HG03064 (cell line): ENCODE measurements around the gene CHPF2.

ENCODE experiments used
- ATAC-seq: cut with Tn5 transposase; IDR thresholded peaks from one replicate; pipeline ENCODE4 v1.9.1; 2021; ENCODE audit warnings: low read depth; ENCODE audit not compliant: unreplicated experiment

Gene CHPF2, protein sequence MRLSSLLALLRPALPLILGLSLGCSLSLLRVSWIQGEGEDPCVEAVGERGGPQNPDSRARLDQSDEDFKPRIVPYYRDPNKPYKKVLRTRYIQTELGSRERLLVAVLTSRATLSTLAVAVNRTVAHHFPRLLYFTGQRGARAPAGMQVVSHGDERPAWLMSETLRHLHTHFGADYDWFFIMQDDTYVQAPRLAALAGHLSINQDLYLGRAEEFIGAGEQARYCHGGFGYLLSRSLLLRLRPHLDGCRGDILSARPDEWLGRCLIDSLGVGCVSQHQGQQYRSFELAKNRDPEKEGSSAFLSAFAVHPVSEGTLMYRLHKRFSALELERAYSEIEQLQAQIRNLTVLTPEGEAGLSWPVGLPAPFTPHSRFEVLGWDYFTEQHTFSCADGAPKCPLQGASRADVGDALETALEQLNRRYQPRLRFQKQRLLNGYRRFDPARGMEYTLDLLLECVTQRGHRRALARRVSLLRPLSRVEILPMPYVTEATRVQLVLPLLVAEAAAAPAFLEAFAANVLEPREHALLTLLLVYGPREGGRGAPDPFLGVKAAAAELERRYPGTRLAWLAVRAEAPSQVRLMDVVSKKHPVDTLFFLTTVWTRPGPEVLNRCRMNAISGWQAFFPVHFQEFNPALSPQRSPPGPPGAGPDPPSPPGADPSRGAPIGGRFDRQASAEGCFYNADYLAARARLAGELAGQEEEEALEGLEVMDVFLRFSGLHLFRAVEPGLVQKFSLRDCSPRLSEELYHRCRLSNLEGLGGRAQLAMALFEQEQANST

DNA sequence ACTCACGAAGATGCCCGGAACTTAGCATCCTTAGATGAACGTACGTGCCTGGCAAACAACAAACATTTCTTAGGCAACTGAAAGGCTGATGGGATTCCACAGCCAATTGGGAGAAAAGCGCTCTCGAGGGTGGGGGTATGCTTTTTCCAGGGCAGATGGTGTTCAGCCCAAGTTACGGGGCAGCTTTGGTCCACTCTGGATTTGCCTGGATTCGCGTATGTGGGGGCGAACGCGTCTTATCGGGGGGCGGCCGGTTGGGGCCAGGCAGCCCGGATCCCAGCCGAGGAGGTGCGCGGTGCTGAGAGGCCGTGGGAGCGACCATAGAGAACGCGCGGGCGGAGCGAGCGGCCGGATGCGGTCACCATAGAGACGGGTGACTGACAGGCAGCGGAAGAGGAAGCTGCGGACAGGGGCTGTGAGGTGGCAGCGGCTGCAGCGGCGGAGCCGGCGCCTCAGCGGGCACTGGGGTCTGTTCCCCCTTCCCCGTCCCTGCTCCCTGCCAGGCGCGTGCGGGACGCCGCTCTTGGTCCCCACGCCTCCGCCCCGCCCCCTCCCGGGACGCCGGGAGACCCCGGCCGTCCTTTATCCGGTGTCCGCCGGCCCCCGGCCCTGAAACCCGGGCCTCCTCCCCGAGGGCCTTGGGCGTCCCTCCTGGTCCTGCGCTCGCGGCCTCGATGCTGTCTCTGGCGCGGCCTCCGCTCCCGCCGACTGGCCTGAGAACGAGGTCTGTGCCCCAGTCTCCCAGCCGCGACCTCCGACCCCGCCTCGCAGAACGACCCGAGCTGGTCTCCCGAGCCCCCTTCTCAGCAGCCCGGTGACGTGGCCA lies at the start of gene CHPF2:
CHPF2 (plus strand) TSS at position 393 of the 826 bp plus-strand sequence. CDS start 1,529 bp downstream, outside the sequence.
- peak; percentile 96 for ATAC-seq

GRCh38 chr7:151185762-151186639 lies 46.3 kb upstream of the CHPF2 start:
- ATAC-seq: no peak

GRCh38 chr7:151186640-151187408 lies 45.5 kb upstream of the CHPF2 start, which contains the start of gene ASB10:
ASB10 (minus strand) TSS chr7:151187250; CDS start chr7:151187130, 120 bp downstream.
- ATAC-seq: no peak

- no peak for ATAC-seq
Observed at GRCh38 chr7:151187409-151188251, 44.7 kb upstream of the CHPF2 start.

GRCh38 chr7:151188252-151188542 lies 44.1 kb upstream of the CHPF2 start:
- no peak for ATAC-seq

GRCh38 chr7:151189038-151189437 lies 43.2 kb upstream of the CHPF2 start:
- no peak for ATAC-seq

GRCh38 chr7:151191544-151191943 lies 40.7 kb upstream of the CHPF2 start:
- ATAC-seq: no peak

DNA sequence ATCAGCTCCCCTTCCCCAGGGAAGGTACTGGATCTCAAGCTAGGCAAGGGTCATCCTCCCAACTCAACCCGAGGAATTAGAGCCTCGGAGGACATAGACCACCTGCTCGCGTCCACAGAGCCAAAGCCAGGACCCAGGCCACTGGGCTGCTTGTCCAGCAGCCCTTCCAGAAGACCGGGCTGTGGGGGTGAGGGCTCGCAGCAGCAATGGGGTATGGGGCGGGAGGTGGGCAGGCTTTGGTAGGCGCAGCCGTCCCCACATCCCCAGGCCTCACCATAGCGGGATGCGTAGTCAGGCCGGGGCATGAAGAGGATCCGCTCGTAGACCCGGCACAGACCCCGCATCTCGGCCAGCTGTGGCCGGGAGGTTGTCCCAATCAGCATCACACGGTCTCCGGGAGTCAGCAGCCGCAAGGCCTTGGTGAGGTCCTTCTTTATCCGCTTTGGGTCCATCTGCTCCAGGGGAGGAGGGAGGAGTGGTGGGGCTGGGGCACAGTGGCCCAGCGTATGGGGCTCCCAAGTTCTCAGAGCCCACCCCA lies 40.2 kb upstream of the CHPF2 start:
- ATAC-seq: no peak

DNA sequence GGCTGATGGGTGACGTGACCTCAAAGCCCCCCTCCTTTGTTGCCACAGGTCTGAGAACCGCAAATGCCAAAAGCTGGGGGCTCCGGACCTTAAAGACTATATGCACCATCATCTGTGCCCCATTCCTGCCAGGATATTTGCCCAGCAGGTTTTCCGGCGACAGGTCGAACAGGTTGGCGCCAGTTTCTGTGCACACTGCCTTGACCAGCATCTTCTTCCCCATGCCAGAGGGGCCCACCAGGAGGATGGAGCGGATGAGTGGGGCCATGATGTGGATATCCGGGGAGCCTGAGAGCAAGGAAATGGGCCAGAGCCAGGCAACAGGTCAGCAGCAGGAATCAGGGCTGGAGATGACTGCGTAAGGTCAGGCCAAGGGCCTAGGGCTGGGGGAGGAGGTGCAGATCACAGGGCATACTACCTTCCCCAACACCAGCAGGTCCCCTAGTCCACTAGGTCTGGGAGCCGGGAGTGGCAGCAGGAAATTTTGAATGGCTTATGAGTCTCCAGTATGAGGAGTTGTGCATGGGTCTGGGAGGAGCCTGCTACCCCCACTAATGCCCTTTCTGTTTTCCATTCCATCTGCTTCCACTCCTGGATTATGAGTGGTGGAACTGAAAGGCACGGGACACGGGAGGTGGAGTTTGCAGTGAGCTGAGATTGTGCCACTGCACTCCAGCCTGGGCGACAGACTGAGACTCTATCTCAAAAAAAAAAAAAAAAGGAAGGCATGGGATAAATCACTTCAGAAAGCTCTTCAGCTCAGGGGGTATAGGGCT lies 38.9 kb upstream of the CHPF2 start:
- no peak for ATAC-seq

GRCh38 chr7:151194188-151194587 lies 38.1 kb upstream of the CHPF2 start:
- ATAC-seq: no peak

DNA sequence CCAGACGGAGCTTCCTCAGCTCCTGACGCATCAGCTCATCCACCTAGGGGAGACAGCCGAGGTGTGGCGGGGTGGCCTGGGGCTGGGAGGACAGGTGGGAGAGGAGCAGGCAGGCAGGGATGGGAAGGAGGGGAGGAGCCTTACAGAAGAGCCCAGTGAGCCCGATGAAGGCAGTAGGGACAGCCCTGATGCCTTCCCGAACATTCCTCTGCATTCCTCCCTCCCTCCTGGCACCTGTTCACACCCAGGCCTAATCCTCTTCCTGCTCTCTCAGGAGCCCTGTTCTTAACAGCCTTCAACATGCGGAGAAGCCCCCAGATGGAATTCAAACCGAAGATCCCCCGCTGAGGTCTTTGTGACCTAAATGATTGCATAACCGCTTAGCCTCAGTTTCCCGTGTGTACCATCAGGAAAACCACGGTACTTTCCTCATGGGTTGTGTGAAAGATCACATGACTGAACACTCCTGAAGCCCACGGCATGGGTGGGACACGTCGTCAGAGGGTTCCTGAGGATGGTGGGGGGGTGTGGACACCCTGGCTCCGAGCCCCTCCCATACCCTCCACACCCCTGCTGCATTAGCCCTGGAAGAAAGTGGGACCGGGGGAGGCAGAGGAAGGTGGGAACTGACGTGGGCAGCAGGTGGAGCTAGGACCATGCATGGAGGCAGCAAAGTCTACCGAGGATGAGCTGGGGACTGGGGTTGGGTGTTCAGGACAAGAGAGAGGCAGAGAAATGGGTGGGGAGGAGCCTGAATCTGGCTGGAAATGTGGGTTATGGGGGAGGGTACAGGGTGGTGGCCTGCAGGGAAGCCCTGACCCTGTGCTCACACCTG lies 36.5 kb upstream of the CHPF2 start:
- ATAC-seq: no peak

GRCh38 chr7:151197932-151198331 lies 34.4 kb upstream of the CHPF2 start:
- ATAC-seq: no peak

DNA sequence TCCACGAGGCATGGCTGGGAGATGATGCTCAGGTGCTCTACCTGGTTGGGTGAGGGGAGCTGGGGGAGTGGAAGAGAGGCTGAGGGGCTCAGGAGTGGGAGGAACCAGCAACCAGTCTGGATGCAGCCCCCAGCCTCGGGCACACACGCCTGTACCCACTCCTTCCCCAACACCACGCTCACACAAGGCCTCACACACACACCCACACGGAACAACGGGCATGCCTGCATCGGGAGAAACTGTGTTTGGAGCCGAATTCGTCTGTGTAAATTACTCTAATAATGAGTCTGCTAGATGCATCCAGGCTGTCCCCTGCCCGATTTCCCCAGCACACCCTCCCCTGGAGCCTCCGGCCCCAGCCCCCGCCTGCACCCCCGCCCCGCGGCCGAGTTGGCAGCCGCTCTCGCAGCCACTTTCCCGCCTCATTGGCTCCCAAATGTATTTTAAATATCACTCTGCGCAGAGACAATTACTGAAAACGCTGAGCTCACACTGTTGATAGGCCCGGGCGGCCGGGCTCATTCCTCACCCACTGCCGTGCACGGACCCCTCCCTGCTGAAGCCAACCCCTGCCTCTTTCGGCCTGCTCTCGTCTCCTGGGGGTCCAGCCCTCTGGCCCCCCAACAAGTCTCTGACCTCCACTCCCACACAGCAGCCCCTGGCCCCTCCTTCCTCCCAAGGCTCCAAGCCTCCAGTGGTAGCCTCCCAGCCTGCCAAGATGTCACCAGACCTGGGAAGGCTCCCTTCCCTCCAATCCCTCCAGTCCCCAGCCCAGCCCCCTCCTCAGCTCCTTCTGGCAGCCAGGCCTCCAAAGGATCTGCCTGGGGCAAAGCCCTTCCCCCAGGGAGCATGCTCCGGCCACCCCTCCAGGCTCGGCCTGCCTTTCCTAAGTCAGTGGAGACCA lies 33.1 kb upstream of the CHPF2 start:
- no peak for ATAC-seq

DNA sequence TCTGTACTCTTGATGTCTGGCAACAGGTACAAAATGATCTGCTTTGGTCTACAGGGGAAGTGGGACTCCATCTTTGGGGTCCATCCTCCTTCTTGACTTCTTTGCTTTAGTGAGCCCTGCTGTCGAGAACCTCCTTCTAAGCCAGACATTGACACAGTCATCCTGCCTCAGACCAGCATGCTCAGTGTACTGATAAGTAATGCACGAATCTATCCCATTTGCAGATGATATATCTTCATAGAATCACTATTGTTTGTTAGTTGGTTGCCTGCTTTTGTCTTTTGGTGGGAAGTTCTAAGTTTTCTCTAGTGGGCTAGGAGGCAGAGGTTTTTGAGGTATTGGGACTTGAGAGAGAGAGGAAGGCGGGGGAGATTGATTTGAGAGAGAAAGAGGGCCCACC lies 30.9 kb upstream of the CHPF2 start:
- ATAC-seq: no peak

GRCh38 chr7:151201751-151202150 lies 30.5 kb upstream of the CHPF2 start:
- no peak for ATAC-seq

DNA sequence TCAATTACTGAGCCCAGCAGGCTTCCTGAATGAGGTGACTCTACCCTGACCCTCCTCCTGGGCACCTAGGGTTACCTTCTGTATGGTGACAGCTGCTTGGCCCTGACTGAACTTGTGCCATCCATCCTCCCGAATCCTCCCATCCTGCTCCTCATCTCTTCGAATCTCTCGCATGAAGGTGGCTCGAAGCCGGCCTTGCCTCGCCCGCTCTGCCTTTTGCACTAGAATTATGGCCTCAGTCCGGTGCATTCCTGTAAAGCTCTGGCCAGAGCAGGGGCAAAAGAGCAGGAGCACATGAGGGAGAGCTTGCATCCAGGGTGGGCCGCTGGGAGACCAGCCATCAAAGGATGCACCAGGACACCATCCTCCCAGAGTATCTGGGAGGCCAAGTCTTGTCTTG lies 29.4 kb upstream of the CHPF2 start:
- ATAC-seq: no peak
